Endothelial cell (in vitro differentiated cells): ENCODE data around the gene BRCC3. TPM values are rescaled to one million over a fixed set of nuclear protein-coding genes. Genes with fewer than 3 reads are reported as not detected.
A peak's percentile ranks its signal among the peaks of the same experiment; 100 is the strongest.

Experiments
- DNase-seq: peaks from one replicate; pipeline ENCODE4 v3.0.0; 2021; ENCODE audit warnings: low spot score
- H3K27ac Mint-ChIP-seq: one replicate; pipeline ENCODE4 v1.8.0; 2021; ENCODE audit warnings: mixed read lengths, inconsistent platforms; ENCODE audit not compliant: unreplicated experiment
- H3K27me3 Mint-ChIP-seq: one replicate; pipeline ENCODE4 v1.8.0; 2021; ENCODE audit warnings: mild to moderate bottlenecking, moderate library complexity, mixed read lengths, inconsistent platforms; ENCODE audit not compliant: unreplicated experiment
- H3K36me3 Mint-ChIP-seq: one replicate; pipeline ENCODE4 v1.8.0; 2021; ENCODE audit warnings: mild to moderate bottlenecking, low read depth, mixed read lengths, inconsistent platforms; ENCODE audit not compliant: unreplicated experiment
- H3K4me1 Mint-ChIP-seq: one replicate; pipeline ENCODE4 v1.8.0; 2021; ENCODE audit warnings: mild to moderate bottlenecking, mixed read lengths, inconsistent platforms; ENCODE audit not compliant: unreplicated experiment
- H3K4me3 Mint-ChIP-seq: one replicate; pipeline ENCODE4 v1.8.0; 2021; ENCODE audit warnings: mild to moderate bottlenecking, mixed read lengths, inconsistent platforms; ENCODE audit not compliant: unreplicated experiment
- H3K9me3 Mint-ChIP-seq: one replicate; pipeline ENCODE4 v1.8.0; 2021; ENCODE audit warnings: mixed read lengths, inconsistent platforms; ENCODE audit not compliant: unreplicated experiment
- total RNA-seq: library from RNA; stranded (reverse); fragmentation: NEBNext Ultra II Directional; extraction: Animal tissue kit (Norgen Biotek cat#: 25700); gene quantifications from one replicate; pipeline ENCODE4 v1.2.1, GENCODE V29; 2021; ENCODE audit not compliant: unreplicated experiment
- TF ChIP-seq, protein P1 (sequence below): fragments of 200-600 bp; sonication (generic); IDR thresholded peaks from one replicate; pipeline ENCODE4 v1.5.0; 2021; ENCODE audit warnings: antibody characterized with exemption; ENCODE audit not compliant: unreplicated experiment

The BRCC3 gene
- total RNA-seq, 1 donor from 2014 or later, result 42.5 TPM

DNA sequence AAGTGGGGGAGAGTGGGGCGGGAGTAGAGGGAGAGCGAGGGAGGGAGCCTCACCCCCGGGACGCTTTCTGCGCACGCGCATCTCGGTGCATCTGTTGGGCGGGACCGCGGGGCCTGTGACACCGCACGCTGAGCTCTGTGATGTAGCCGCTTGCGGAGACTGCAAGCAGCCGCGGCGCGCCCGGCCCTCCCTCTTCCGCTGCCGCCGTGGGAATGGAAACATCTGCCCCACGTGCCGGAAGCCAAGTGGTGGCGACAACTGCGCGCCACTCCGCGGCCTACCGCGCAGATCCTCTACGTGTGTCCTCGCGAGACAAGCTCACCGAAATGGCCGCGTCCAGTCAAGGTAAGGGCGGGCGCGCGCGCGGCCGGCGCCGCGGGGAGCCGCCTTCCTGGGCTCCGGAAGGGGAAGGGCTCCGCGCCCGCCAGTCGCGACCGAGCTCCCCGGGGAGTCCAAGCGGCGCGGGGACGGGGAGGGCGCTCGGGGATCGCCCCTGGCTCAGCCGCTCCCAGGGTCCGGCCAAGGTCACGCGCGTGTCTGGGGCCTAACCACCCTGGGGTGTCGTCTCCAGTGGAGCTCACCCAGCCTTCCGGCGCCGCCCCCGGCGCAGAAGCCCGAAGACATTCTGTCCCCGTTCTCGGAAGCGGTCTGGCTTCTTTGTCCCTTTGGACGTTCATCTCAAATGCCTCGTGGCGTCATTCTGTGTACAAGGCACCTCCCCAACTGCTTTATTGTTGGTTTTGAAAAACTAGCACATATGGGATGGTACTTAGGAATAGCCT, 44.4 kb upstream of the BRCC3 start, which contains the start of gene FUNDC2:
FUNDC2 (plus strand) TSS at position 118 of the 782 bp plus-strand sequence; CDS start at position 213, 95 bp downstream.
- Mint-ChIP-seq H3K27me3 (peaks cover 2% of the 10 kb centered on the region), H3K9me3 (no peaks in the 10 kb centered on the region), H3K4me3 (peak within 1 kb of the TSS; percentile 91), H3K4me1 (peaks cover 6% of the 10 kb centered on the region), H3K27ac (peak within 1 kb of the TSS; percentile 91), H3K36me3 (no peaks in the 10 kb centered on the region)
- DNase-seq, result peak; percentile 85
- TF ChIP-seq, protein P1, sequence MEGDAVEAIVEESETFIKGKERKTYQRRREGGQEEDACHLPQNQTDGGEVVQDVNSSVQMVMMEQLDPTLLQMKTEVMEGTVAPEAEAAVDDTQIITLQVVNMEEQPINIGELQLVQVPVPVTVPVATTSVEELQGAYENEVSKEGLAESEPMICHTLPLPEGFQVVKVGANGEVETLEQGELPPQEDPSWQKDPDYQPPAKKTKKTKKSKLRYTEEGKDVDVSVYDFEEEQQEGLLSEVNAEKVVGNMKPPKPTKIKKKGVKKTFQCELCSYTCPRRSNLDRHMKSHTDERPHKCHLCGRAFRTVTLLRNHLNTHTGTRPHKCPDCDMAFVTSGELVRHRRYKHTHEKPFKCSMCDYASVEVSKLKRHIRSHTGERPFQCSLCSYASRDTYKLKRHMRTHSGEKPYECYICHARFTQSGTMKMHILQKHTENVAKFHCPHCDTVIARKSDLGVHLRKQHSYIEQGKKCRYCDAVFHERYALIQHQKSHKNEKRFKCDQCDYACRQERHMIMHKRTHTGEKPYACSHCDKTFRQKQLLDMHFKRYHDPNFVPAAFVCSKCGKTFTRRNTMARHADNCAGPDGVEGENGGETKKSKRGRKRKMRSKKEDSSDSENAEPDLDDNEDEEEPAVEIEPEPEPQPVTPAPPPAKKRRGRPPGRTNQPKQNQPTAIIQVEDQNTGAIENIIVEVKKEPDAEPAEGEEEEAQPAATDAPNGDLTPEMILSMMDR, result no peak

DNA sequence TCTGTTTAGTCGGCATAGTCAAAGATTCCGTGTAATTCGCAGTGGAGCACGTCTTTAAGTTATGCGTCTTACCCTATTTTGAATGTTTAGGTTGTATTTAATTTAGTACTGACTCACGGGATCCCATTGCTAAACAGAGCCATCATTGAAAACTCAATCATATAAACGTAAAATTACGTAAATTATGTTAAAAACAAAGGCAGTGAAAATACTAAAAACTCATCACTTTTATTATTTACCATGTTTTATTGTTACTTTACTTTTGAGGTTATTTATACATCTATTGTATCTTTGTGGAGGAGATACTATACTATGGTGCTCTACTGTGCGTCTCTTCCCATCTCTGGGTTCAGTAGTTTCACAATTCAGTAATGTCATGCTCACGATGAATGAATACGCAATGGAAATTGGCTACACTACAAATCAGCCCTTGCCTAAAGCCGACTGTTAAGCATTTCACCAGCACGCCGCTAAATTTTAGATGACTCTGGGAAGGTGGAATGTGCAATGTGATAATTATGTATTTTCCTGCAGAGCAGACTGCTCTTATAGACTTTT, 43.7 kb upstream of the BRCC3 start:
- peak overlapping the region; percentile 91 for H3K4me3 Mint-ChIP-seq
- DNase-seq, result no peak
- H3K27ac Mint-ChIP-seq, result peak overlapping the region; percentile 86
- H3K4me1 Mint-ChIP-seq, result peaks cover 3% of the 10 kb centered on the region
- H3K27me3 Mint-ChIP-seq, result peaks cover 2% of the 10 kb centered on the region
- TF ChIP-seq, protein P1, result no peak
- no peaks in the 10 kb centered on the region for H3K36me3 Mint-ChIP-seq
- H3K9me3 Mint-ChIP-seq, result no peaks in the 10 kb centered on the region

- Mint-ChIP-seq H3K4me3 (no peak overlapping the region), H3K9me3 (no peaks in the 10 kb centered on the region), H3K27ac (no peak overlapping the region), H3K4me1 (peaks cover 3% of the 10 kb centered on the region), H3K36me3 (no peaks in the 10 kb centered on the region), H3K27me3 (peaks cover 2% of the 10 kb centered on the region)
- TF ChIP-seq, protein P1, result no peak
- DNase-seq, result no peak
Observed at GRCh38 chrX:155028129-155028528, 43.2 kb upstream of the BRCC3 start.

DNA sequence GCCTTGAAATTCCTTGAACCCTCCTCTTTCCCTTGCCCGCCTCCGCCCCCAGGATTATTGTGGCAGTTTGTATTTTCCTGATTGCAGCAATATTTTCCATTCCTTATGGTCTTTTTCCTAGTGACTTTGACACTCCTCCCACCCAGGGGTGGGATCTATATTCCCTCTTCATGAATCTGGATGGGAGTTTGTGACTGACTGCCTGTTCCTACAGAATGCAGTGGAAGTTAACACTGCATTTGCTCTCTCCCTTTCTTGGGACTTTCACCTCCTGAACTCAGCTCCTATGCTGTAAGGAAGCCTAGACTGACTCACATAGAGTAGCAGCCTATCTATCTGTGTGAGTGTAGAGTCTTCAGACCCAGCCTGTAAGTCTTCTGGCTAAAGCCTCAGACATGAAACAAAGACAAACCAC, 42.4 kb upstream of the BRCC3 start:
- Mint-ChIP-seq H3K4me3 (no peak overlapping the region), H3K27ac (no peak overlapping the region), H3K36me3 (no peaks in the 10 kb centered on the region), H3K9me3 (no peaks in the 10 kb centered on the region), H3K4me1 (no peaks in the 10 kb centered on the region), H3K27me3 (peaks cover 2% of the 10 kb centered on the region)
- DNase-seq, result no peak
- TF ChIP-seq, protein P1, result no peak

DNA sequence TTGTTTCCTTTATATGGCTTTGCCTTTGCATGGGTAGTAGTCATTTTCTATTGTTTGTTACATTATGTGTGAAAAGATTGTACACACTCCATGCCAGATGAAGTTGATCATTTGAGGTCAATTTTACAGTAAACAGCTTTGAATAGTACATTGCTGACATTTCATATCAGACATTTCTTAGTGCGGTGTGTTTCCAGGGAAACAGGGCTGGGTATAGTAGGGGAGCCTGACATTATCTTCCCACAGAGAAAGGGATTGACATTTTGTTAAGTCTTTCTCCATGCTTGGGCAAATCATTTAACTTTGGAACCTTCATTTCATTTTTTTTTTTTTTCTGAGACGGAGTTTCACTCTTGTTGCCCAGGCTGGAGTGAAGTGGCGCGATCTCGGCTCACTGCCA, 39.7 kb upstream of the BRCC3 start:
- TF ChIP-seq, protein P1, result no peak
- Mint-ChIP-seq H3K9me3 (no peaks in the 10 kb centered on the region), H3K27me3 (no peaks in the 10 kb centered on the region), H3K4me3 (no peak overlapping the region), H3K27ac (no peak overlapping the region), H3K4me1 (no peaks in the 10 kb centered on the region), H3K36me3 (peaks cover 14% of the 10 kb centered on the region)
- DNase-seq, result no peak
